Retinal pigment epithelial cell (primary cell): Measurements from ENCODE around the gene CXorf65.
A peak's percentile ranks its signal among the peaks of the same experiment; 100 is the strongest.

ENCODE experiments used
- DNase-seq: peaks from one replicate; pipeline ENCODE4 v3.0.0-alpha.2; 2010; ENCODE audit warnings: low read depth
- H3K4me3 ChIP-seq: 2 replicates; pipeline ENCODE4 v1.5.1; 2011; ENCODE audit warnings: mild to moderate bottlenecking, low read length, control low read depth, moderate library complexity
- CTCF ChIP-seq: conservative IDR thresholded peaks from 2 replicates; pipeline ENCODE4 v1.5.1; 2011; ENCODE audit warnings: low read depth, low read length, control low read depth, inconsistent platforms

CXorf65 gene

GRCh38 chrX:71067712-71068043, 38.9 kb downstream of the CXorf65 start:
- peak overlapping the region; percentile 78 for H3K4me3 ChIP-seq
- TF ChIP-seq CTCF: no peak
- no peak for DNase-seq

GRCh38 chrX:71067089-71067488, 39.5 kb downstream of the CXorf65 start:
- H3K4me3 ChIP-seq: peak overlapping the region; percentile 78
- no peak for DNase-seq
- TF ChIP-seq CTCF: no peak

- TF ChIP-seq CTCF: no peak
These were observed 46.4 kb downstream of the CXorf65 start for GRCh38 chrX:71060127-71060526.

GRCh38 chrX:71057848-71058530, 48.6 kb downstream of the CXorf65 start:
- TF ChIP-seq CTCF: no peak
- no peak for DNase-seq
- no peak overlapping the region for H3K4me3 ChIP-seq

More at GRCh38 chrX:71060127-71060526, 46.4 kb downstream of the CXorf65 start:
- H3K4me3 ChIP-seq: no peak overlapping the region
- DNase-seq: no peak

- no peak for DNase-seq
- H3K4me3 ChIP-seq: no peak overlapping the region
- TF ChIP-seq CTCF: no peak
These were observed 49.7 kb downstream of the CXorf65 start for GRCh38 chrX:71056867-71057266.
